Peyer's patch (tissue), 4 donors: Measurements from ENCODE around the gene RIBC1. TPM values are rescaled to one million over a fixed set of nuclear protein-coding genes. Genes with fewer than 3 reads are reported as not detected.
"Not testable (repeated sequence)": the region's sequence is repeated elsewhere in the genome, so short reads cannot be mapped to it uniquely, and the experiment has no call there.

ENCODE experiments used
- DNase-seq, 3 donors: peaks; one replicate each; pipeline ENCODE4 v3.0.0-alpha.2; 2017 to 2019
- H3K27ac ChIP-seq, 4 donors: fragments of 200-600 bp; sonication (generic); one replicate each; pipeline ENCODE4 v1.5.1; 2016 to 2019
- H3K27me3 ChIP-seq, 2 donors: fragments of 200-600 bp; sonication (generic); one replicate each; pipeline ENCODE4 v1.5.1; 2019
- H3K36me3 ChIP-seq, 3 donors: fragments of 200-600 bp; sonication (generic); one replicate each; pipeline ENCODE4 v1.5.1; 2016 to 2019
- H3K4me1 ChIP-seq, 4 donors: fragments of 200-600 bp; sonication (generic); one replicate each; pipeline ENCODE4 v1.5.1; 2016 to 2019
- H3K4me3 ChIP-seq, 4 donors: fragments of 200-600 bp; sonication (generic); 1 replicate in 3 of 4; 2 replicates in 1 of 4; pipeline ENCODE4 v1.5.1; 2016 to 2019; ENCODE audit warnings: mild to moderate bottlenecking in 1 of 4
- H3K9me3 ChIP-seq, 4 donors: fragments of 200-600 bp; sonication (generic); one replicate each; pipeline ENCODE4 v1.5.1; 2016 to 2019; ENCODE audit warnings: mild to moderate bottlenecking in 1 of 4
- CTCF ChIP-seq, 6 experiments: fragments of 450-650 bp in 4 of 6; fragments of 200-600 bp in 2 of 6; sonication (generic) in 1 of 6; IDR thresholded peaks; one replicate each; pipeline ENCODE4 v1.5.1; 2017 to 2019; ENCODE audit warnings: antibody characterized with exemption in 6 of 6, mild to moderate bottlenecking in 3 of 6, moderate library complexity in 1 of 6
- POLR2A ChIP-seq, 2 donors: fragments of 450-650 bp; IDR thresholded peaks; one replicate each; pipeline ENCODE4 v1.5.1; 2017; ENCODE audit warnings: antibody characterized with exemption in 2 of 2, mild to moderate bottlenecking in 2 of 2, moderate library complexity in 2 of 2
- total RNA-seq, 4 donors: library from RNA; depleted of rRNA; stranded (reverse); fragments of >200 nt; gene quantifications; one replicate each; pipeline ENCODE4 v1.1.0, GENCODE V29; 2016

Gene RIBC1
- total RNA-seq, 4 donors from 2014 or later: 1.0 TPM; not detected in 3

GRCh38 chrX:53452812-53453211 is 30.1 kb downstream of the RIBC1 start:
- Histone ChIP-seq H3K27me3 (no peaks in the 10 kb centered on the region), H3K4me1 (no peaks in the 10 kb centered on the region), H3K27ac (no peak overlapping the region), H3K4me3 (no peak overlapping the region), H3K9me3 (no peaks in the 10 kb centered on the region), H3K36me3 (no peaks in the 10 kb centered on the region)
- no peak for DNase-seq
- TF ChIP-seq CTCF (IDR thresholded peaks at IDR 0.05) (no peak), POLR2A (IDR thresholded peaks at IDR 0.05) (no peak)

GRCh38 chrX:53456254-53456653 is 33.6 kb downstream of the RIBC1 start:
- DNase-seq: no peak
- Histone ChIP-seq H3K9me3 (no peaks in the 10 kb centered on the region), H3K4me1 (no peaks in the 10 kb centered on the region), H3K27ac (no peak overlapping the region), H3K36me3 (no peaks in the 10 kb centered on the region), H3K27me3 (no peaks in the 10 kb centered on the region), H3K4me3 (no peak overlapping the region)
- TF ChIP-seq POLR2A (IDR thresholded peaks at IDR 0.05): no peak
- no peak for TF ChIP-seq CTCF (IDR thresholded peaks at IDR 0.05)

GRCh38 chrX:53458082-53458481 is 35.4 kb downstream of the RIBC1 start:
- DNase-seq: no peak
- no peaks in the 10 kb centered on the region for H3K27me3 ChIP-seq
- no peaks in the 10 kb centered on the region for H3K36me3 ChIP-seq
- no peak overlapping the region for H3K27ac ChIP-seq
- no peak overlapping the region for H3K4me3 ChIP-seq
- no peaks in the 10 kb centered on the region for H3K4me1 ChIP-seq
- no peaks in the 10 kb centered on the region for H3K9me3 ChIP-seq
- TF ChIP-seq POLR2A (IDR thresholded peaks at IDR 0.05) (no peak), CTCF (IDR thresholded peaks at IDR 0.05) (no peak)

GRCh38 chrX:53468659-53469058 is 46.0 kb downstream of the RIBC1 start:
- H3K4me1 ChIP-seq, H3K4me3 ChIP-seq, H3K36me3 ChIP-seq, DNase-seq, H3K9me3 ChIP-seq, H3K27me3 ChIP-seq, H3K27ac ChIP-seq: not testable (repeated sequence)

- Histone ChIP-seq H3K27ac (no peak overlapping the region), H3K9me3 (no peaks in the 10 kb centered on the region), H3K4me1 (no peaks in the 10 kb centered on the region), H3K36me3 (no peaks in the 10 kb centered on the region), H3K4me3 (no peak overlapping the region), H3K27me3 (no peaks in the 10 kb centered on the region)
- no peak for TF ChIP-seq CTCF (IDR thresholded peaks at IDR 0.05)
- no peak for TF ChIP-seq POLR2A (IDR thresholded peaks at IDR 0.05)
- DNase-seq: no peak
Measured at GRCh38 chrX:53471346-53471745, 48.7 kb downstream of the RIBC1 start.

- H3K36me3 ChIP-seq: no peaks in the 10 kb centered on the region
- no peak overlapping the region for H3K4me3 ChIP-seq
- H3K4me1 ChIP-seq: no peaks in the 10 kb centered on the region
- no peak overlapping the region for H3K27ac ChIP-seq
- TF ChIP-seq POLR2A (IDR thresholded peaks at IDR 0.05): no peak
- TF ChIP-seq CTCF (IDR thresholded peaks at IDR 0.05): no peak
- no peak for DNase-seq
- no peaks in the 10 kb centered on the region for H3K27me3 ChIP-seq
- H3K9me3 ChIP-seq: no peaks in the 10 kb centered on the region
Measured at GRCh38 chrX:53474707-53475106, 52.0 kb downstream of the RIBC1 start.
